NOMO-1 treated with DMSO at 0.1 percent for 48 hours (cell line): ENCODE measurements around the gene SMYD4.
"Not testable (repeated sequence)": the region's sequence is repeated elsewhere in the genome, so short reads cannot be mapped to it uniquely, and the experiment has no call there.

Experiments used
- DNase-seq: peaks from one replicate; lab custom pipeline; 2025; ENCODE audit not compliant: unreplicated experiment; lab: John Stamatoyannopoulos, UW

SMYD4 gene

GRCh38 chr17:1829592-1830257 is at the start of gene SMYD4, which contains the start of gene RPA1:
Gene SMYD4 (minus strand): TSS chr17:1829902. CDS start chr17:1827994, 1,908 bp downstream.
Gene RPA1 (plus strand): TSS chr17:1830005. CDS start chr17:1830094, 89 bp downstream.
- peak; percentile 65 for DNase-seq

- DNase-seq: no peak
These were observed 48.9 kb upstream of the SMYD4 start for GRCh38 chr17:1878419-1879121.

- DNase-seq: no peak
These were observed 45.9 kb upstream of the SMYD4 start for GRCh38 chr17:1875597-1875996.

DNA sequence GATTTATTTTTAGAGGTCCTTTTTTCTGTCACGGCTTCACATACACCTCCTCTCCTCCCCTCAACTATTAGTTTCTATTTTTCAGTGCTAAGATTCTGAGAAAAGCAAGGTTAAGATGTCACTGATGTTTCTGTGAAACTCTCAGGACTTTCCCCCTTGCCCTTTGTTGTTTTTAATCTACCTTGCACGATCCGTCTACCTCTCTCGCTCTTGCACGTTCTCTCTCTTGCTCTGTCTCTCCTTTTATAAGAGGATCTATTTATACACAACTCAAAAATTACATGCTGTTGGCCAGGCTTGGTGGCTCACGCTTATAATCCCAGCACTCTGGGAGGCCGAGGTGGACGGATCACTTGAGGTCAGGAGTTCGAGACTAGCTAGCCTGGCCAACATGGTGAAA is 43.7 kb upstream of the SMYD4 start:
- no peak for DNase-seq

- DNase-seq: no peak
These were observed 43.3 kb upstream of the SMYD4 start for GRCh38 chr17:1872976-1873375.

- no peak for DNase-seq
These were observed 42.6 kb upstream of the SMYD4 start for GRCh38 chr17:1872254-1872653.

DNA sequence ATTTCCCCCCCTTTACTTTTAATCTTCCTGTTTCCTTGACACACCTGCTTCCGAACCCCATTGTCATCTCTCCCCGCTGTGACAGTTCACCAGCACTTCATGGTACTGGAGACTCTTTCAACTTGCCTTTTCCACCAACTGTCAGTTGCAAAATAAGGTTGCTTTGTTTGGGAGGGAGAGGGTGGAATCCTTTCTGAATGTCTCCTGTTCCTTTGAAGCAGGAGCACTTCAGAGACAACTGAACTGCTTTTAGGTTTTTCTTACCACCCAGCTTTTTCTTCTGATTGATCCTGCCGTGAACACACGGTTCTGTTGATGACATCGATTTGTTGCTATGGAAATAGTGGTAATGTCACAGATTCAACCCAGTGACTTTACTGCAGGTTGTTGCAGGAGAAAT is 42.1 kb upstream of the SMYD4 start:
- DNase-seq: no peak

GRCh38 chr17:1870592-1870991 is 40.9 kb upstream of the SMYD4 start:
- no peak for DNase-seq

DNA sequence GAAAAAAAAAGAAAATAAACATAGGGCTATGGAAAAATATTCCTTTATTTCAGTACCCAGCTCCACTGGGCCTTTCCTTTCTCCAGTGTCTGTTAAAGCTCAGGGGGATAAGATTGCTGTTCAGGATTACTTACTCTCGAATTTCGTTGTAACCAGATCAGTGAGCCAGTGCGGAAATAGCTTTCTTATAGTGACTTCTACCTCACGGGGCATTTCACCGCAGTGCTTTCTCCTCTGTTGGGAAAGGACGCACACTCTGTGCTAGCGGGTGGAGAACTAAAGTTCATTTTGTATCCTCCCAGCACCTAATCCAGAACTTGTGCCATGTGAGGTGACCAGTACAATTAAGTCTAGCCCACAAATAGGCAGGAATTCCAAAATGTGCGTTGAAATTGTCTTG is 38.4 kb upstream of the SMYD4 start:
- DNase-seq: no peak

GRCh38 chr17:1867307-1867706 is 37.6 kb upstream of the SMYD4 start:
- no peak for DNase-seq

- DNase-seq: peak; percentile 16
These were observed 35.7 kb upstream of the SMYD4 start for GRCh38 chr17:1865252-1866037.

- DNase-seq: no peak
These were observed 31.8 kb upstream of the SMYD4 start for GRCh38 chr17:1861391-1862010.

DNA sequence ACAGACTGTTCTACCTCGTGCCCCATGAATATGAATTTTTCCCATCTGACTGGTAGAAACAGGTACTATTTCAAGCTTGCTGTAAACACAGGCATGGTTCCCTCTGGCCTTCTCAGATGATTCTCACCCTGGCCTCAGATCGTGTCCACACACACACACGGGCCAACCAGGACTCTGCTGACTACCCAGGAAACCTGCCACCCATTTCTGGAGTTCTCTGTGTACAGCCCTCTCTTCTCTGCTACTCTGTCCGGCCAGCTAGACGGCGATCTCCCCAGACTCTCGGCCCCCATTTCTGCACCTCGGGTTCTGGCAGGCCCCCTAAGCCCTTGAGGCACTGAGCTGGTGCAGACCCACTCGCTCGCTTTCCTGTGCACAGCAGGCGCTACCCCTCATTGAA is 31.3 kb upstream of the SMYD4 start:
- no peak for DNase-seq

GRCh38 chr17:1856462-1856861 is 26.8 kb upstream of the SMYD4 start:
- DNase-seq: not testable (repeated sequence)

DNA sequence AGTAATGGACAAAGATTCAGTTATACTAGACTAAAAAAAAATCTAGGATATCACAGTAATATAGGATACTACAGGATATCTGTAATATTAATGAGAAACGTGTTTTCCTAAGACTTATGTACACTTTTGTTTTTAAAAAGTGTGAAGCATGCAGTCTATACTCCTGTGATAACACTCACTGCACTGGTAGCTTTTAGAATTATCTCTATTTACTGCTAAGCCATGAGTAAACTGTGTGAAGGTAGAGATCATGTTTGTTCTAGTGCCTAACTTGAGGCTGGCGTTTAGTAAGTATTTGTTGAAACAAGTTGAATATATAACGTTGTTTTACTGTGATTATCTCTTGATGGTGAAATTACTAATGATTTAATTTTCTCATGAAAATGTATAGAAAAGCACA is 24.0 kb upstream of the SMYD4 start:
- no peak for DNase-seq

DNA sequence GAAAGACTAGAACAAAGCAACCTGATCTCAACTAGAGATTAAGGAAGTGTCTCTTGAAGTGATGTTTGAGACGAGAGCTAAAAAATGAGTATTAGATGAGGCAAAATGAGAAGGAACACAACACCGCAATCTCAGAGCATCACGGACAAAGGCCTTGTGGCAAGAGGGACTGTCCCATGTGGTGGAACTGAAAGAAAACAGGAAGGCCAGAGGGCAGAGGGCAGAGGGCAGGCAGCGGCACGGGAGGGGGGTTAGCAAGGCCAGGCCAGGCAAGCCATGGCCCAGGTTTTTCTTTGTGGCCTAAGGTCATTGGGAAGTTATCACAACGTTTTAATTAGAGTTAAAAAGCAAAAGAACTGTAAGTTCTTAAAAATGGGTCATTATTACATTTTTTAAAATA is 22.6 kb upstream of the SMYD4 start:
- no peak for DNase-seq

DNA sequence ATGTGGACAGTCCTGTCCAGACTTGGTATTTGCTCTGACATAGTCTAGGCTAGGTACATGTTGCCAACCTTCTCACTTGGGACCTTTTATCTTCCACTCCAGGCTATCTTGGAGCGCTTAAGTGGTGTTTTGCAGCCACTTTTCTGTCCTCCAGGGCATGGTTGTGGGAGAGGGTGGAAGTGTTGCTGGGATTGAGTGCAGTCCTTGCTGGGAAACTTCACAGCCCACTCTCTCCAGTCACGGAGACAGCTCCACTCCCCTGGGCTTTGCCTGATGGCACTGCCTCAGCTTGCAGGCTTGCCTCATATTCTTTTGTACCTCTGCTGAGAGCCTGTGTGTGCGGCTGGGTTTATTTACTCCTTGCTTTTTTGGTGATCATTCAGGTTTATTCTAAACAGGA is 17.5 kb upstream of the SMYD4 start:
- DNase-seq: no peak

DNA sequence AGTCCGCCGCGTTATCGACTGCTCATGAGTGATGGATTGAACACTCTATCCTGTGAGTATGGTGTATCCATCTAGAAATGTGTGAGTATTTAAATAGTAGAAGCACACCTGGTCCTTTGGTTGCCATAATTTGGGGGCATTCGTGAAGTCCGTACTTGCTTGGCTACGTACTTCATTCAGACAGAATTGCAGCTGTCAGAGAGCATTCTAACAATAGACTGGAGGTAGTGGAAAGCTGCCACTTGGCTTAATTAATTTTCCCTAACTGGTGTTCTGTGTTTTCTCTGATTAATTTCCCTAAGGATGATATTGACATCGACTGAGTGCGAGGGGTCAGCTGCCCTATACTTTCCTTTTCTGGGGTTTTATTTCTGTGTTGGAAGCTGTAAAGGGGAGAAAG is 14.2 kb upstream of the SMYD4 start:
- no peak for DNase-seq

DNA sequence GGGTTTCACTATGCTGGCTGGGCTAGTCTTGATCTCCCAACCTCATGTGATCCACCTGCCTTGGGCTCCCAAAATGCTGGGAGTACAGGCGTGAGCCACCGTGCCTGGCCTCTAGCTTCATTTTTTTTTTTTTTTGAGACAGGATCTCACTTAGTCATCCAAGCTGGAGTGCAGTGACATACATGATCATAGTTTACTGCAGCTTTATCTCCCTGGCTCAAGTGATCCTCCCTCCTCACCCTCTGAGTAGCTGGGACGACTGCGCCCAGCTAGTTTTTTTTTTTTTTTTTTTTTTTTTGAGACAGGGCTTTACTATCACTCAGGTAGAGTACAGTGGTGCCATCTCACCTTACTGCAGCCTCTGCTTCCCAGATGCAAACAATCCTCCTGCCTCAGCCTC is 9.8 kb upstream of the SMYD4 start:
- DNase-seq: no peak

DNA sequence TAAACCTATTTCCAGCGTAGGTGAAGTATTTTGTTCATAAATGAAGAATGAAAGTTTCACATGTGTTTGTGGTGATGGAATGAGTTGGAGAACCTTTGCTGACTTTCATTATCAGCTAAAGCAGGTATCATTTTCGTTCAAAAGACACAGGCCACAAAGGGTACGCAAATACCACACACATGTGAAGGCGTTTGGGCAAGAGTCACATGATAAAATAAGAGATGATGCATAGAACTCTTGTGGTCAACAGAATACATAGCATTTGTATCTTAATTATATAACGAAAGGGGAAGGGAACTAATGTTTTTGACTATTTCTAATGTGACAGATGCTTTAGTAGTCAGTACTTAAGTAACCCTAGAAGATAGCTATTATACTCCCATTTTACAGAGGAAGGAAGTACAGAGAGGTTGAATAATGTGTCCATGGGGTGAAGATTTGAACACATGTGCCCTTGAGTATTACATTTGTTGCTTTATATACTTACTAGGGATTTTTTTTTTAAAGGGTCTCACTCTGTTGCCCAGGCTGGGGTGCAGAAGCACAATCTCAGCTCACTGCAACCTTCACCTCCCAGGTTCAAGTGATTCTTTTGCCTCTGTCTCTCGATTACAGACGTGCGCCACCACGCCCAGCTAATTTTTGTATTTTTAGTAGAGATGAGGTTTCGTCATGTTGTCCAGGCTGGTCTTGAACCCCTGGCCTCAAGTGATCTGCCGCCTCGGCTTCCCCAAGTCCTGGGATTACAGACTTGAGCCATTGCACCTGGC is 4.9 kb upstream of the SMYD4 start:
- no peak for DNase-seq

- DNase-seq: peak; percentile 37
These were observed 586 bp upstream of the SMYD4 start for GRCh38 chr17:1830288-1830687.
